Measurements from ENCODE around the gene TCAP.

TCAP gene

DNA sequence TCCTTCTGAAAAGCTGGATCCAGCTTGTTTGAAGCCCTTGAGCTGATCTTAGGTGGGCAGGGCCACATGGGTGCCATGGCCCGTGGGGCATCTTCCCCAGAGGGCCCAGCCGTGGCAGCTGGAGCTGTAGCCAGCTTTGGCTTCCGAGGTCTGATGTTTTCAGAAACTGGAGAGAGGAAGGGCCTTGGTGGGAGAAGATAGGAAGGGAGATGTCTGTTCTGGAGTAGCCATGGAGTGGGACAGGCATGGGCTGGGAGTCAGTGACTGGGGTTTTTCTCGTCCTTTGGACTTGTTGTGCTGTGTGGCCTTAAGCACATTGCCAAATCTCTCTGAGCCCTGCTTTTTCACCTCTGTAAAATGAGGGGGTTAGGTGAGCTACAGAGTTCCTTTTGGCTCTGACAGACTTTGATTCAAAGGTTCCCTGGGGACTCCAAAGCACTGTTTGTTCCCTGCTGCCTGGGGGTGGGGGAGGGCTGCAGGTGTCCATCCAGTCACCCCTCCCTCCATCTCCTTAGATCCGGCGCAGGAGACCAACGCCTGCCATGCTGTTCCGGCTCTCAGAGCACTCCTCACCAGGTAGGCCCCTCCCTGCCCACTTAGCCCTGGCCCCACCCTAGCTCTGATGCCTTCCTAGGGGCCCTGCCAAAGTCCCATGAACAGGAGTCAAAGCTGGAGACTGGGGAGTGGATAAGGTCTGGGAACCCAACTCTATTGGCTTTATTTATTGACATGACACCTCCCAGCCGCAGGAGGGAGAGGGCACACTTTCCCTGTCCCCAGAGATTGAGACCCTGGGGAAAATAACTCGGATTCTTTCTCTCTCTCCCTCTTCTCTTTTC, 36.3 kb upstream of the TCAP start:
- in situ Hi-C loops (cut with HindIII; ENCODE audit: low sequenced_read_pairs) = no loop called here

- in situ Hi-C loops (cut with HindIII; ENCODE audit: low sequenced_read_pairs) = no loop called here
Observed at GRCh38 chr17:39629494-39629880, 35.7 kb upstream of the TCAP start.

GRCh38 chr17:39629898-39630297, 35.3 kb upstream of the TCAP start:
- in situ Hi-C loops (cut with HindIII; ENCODE audit: low sequenced_read_pairs) = no loop called here

DNA sequence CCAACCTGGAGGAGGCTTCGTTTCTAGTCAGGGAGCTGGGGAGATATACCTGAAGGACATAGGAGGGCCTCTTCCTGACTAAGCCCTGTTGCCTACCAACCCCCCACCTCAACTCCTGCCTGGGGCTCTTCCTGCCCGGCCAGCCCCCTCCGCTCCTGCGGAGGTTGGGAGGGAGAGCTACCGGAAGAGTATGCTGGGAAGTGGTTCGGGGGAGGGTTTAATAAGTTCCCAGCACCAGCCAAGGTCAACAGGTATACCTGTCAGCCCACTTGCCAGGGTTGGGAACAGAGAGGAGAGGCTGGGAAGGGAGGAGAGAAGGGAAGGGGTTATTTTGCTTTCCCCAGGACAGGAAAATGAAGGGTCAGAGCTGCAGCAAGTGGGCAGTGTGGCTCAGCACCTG, 33.7 kb upstream of the TCAP start:
- in situ Hi-C loops (cut with HindIII; ENCODE audit: low sequenced_read_pairs) = no loop called here

- in situ Hi-C loops (cut with HindIII; ENCODE audit: low sequenced_read_pairs) = no loop called here
Observed at GRCh38 chr17:39632153-39632941, 32.8 kb upstream of the TCAP start.

GRCh38 chr17:39633570-39634183, 31.5 kb upstream of the TCAP start:
- in situ Hi-C loops (cut with HindIII; ENCODE audit: low sequenced_read_pairs) = no loop called here

- in situ Hi-C loops (cut with HindIII; ENCODE audit: low sequenced_read_pairs) = no loop called here
Observed at GRCh38 chr17:39634384-39634871, 30.7 kb upstream of the TCAP start.

DNA sequence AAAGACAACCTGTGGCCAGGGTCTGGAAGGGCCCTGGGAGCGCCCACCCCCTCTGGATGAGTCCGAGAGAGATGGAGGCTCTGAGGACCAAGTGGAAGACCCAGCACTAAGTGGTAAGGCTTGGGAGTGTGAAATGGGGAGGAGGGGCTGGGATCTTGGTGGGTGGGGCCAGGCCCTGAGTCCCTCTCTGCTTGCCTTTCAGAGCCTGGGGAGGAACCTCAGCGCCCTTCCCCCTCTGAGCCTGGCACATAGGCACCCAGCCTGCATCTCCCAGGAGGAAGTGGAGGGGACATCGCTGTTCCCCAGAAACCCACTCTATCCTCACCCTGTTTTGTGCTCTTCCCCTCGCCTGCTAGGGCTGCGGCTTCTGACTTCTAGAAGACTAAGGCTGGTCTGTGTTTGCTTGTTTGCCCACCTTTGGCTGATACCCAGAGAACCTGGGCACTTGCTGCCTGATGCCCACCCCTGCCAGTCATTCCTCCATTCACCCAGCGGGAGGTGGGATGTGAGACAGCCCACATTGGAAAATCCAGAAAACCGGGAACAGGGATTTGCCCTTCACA, 29.5 kb upstream of the TCAP start:
- in situ Hi-C loops (cut with HindIII; ENCODE audit: low sequenced_read_pairs) = no loop called here

DNA sequence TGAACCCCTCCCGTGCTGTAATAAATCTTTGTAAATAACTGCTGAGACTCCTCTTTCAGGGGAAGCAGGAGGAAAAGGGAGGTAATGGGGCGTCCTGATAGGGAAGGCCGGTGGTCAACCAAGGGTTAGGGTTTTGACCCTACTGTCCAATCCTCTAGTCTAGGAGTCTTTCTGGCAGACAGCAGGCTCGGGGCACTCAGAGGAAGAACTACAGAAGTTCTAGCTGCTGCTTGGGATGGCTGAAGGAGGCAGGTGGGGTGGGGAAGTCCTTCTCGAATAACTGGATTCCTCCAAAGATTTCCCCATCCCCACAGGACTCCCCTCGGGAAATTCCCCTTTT, 28.6 kb upstream of the TCAP start:
- in situ Hi-C loops (cut with HindIII; ENCODE audit: low sequenced_read_pairs) = no loop called here

- in situ Hi-C loops (cut with HindIII; ENCODE audit: low sequenced_read_pairs) = no loop called here
Observed at GRCh38 chr17:39636927-39637736, 28.0 kb upstream of the TCAP start, which contains the start of gene STARD3. TSS of gene STARD3 (plus strand) at chr17:39637144. CDS start at chr17:39653532, 16,388 bp downstream.

GRCh38 chr17:39638317-39638716, 26.8 kb upstream of the TCAP start:
- in situ Hi-C loops (cut with HindIII; ENCODE audit: low sequenced_read_pairs) = no loop called here

- in situ Hi-C loops (cut with HindIII; ENCODE audit: low sequenced_read_pairs) = no loop called here
Observed at GRCh38 chr17:39639043-39639442, 26.1 kb upstream of the TCAP start.

GRCh38 chr17:39639566-39640458, 25.3 kb upstream of the TCAP start:
- in situ Hi-C loops (cut with HindIII; ENCODE audit: low sequenced_read_pairs) = no loop called here

DNA sequence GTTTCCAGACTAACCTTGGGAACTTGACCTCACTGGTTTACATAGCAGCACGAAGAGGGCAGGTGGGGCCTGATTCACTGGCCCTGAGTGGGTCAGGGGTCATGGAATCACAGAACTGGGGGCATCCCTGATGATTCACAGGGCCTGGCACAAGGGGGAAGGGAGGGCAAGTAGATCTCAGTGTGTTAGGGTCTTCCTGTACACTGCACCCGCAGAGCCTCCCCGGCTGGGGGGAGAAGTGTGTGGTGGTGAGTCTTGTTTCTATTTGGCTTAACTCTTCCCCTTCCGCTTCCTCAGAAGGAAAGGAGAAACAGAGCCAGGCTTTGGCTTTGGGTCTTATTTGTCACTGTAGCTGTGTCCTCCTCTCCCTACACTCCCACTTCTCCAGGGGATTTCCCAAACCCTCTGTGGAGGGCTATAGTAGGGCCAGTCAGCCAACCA, 24.5 kb upstream of the TCAP start:
- in situ Hi-C loops (cut with HindIII; ENCODE audit: low sequenced_read_pairs) = no loop called here

DNA sequence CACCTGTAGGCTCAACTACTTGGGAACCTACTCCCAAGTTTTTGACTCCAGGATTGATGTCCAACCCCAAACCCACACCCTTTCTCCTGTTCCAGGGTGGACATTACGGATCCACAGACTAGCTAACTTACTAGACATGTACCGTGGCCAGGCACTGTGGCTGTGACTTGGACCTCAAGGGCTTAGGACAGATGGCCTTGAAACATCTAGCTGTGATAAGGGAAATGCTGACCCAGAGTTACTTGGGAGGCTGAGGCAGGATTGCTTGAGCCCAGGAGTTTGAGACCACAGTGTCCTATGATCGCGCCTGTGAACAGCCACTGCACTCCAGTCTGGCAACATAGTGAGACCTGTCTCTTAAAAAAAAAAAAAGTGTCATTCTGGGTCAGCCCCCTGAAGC, 24.1 kb upstream of the TCAP start:
- in situ Hi-C loops (cut with HindIII; ENCODE audit: low sequenced_read_pairs) = no loop called here

DNA sequence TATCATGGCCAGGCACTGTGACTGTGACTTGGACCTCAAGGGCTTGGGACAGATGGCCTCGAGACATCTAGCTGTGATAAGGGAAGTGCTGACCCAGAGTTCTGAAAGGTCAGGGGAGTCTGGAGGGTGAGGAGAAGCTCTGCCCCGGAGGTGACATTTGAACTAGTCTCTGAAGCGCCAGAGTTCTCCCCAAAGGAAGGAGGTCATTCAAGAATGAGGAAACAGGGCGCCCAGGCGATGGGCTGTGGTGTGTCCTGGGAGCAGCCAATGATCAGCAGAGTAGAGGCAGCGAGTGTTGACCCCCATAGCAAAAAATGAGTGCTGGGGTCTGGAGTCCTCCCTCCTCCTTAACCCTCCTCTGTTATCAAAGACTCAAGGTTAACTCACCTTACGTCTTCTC, 23.3 kb upstream of the TCAP start:
- in situ Hi-C loops (cut with HindIII; ENCODE audit: low sequenced_read_pairs) = no loop called here

DNA sequence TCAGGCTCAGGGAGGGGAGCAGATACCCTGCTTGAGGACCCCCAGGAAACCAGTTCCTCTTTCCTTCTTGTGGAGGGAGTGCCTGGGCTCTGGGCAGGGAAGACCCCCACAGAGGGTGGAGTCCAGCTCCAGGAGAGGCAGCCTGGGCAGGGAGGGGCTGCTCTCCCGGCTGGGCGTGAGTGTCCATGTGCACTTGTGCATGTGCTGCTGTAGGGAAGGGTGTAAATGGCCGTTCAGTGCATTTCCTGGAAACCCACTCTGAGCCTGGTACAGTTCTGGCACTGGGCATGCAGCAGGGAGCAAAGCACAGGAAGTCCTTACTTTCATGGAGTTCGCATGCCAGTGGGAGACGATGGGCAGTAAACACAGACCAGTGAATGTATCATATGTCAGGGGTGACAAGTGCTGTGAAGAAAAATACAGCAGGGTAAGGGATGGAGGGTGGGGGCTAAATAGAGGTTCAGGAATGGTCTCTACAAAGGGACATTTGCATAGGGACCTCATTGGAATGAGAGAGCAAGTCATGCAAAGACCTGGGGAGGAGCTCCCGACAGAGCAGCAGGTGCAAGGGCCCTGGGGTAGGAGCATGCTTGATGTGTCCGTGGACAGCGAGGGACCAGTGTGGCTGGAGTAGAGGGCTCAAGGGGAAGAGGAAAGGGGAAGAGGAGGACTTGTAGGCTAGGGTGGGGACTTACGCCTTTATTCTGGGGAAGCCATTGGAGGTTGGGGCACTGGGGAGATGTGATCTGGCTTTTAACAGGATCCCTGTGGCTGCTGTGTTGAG, 22.7 kb upstream of the TCAP start:
- in situ Hi-C loops (cut with HindIII; ENCODE audit: low sequenced_read_pairs) = no loop called here

- in situ Hi-C loops (cut with HindIII; ENCODE audit: low sequenced_read_pairs) = no loop called here
Observed at GRCh38 chr17:39643271-39643670, 21.9 kb upstream of the TCAP start.

GRCh38 chr17:39647256-39647655, 17.9 kb upstream of the TCAP start:
- in situ Hi-C loops (cut with HindIII; ENCODE audit: low sequenced_read_pairs) = no loop called here
